Mesodermal cell (in vitro differentiated cells): ENCODE data around the gene AKAP12.
"Not testable (repeated sequence)": the region's sequence is repeated elsewhere in the genome, so short reads cannot be mapped to it uniquely, and the experiment has no call there.

ENCODE experiments used
- H3K27ac ChIP-seq: 2 replicates; pipeline ENCODE4 v1.7.0; 2013; ENCODE audit warnings: mild to moderate bottlenecking, low read depth, low read length, moderate library complexity; ENCODE audit not compliant: severe bottlenecking
- H3K36me3 ChIP-seq: 2 replicates; pipeline ENCODE4 v1.7.1; 2013; ENCODE audit warnings: mild to moderate bottlenecking, low read length, moderate library complexity; ENCODE audit not compliant: control insufficient read depth, insufficient read depth
- H3K4me1 ChIP-seq: one replicate; pipeline ENCODE4 v1.7.1; 2013; ENCODE audit warnings: mild to moderate bottlenecking, low read length; ENCODE audit not compliant: insufficient read depth, control insufficient read depth, poor library complexity, severe bottlenecking
- H3K4me3 ChIP-seq: 2 replicates; pipeline ENCODE4 v1.7.0; 2013; ENCODE audit warnings: low read length, control low read depth, mild to moderate bottlenecking; ENCODE audit not compliant: insufficient read depth, poor library complexity, severe bottlenecking; ENCODE audit errors: extremely low read depth
- H3K9me3 ChIP-seq: 2 replicates; pipeline ENCODE4 v1.7.1; 2013; ENCODE audit warnings: mild to moderate bottlenecking, low read length, moderate library complexity; ENCODE audit not compliant: control insufficient read depth
- WGBS, 2 experiments: methylation state at CpG; one replicate each; pipeline ENCODE4 v1.1.5; 2013; ENCODE audit warnings: missing lambda C conversion rate in 2 of 2; ENCODE audit not compliant: insufficient coverage in 2 of 2; 5-methylcytosine and 5-hydroxymethylcytosine counted together

The AKAP12 gene

DNA sequence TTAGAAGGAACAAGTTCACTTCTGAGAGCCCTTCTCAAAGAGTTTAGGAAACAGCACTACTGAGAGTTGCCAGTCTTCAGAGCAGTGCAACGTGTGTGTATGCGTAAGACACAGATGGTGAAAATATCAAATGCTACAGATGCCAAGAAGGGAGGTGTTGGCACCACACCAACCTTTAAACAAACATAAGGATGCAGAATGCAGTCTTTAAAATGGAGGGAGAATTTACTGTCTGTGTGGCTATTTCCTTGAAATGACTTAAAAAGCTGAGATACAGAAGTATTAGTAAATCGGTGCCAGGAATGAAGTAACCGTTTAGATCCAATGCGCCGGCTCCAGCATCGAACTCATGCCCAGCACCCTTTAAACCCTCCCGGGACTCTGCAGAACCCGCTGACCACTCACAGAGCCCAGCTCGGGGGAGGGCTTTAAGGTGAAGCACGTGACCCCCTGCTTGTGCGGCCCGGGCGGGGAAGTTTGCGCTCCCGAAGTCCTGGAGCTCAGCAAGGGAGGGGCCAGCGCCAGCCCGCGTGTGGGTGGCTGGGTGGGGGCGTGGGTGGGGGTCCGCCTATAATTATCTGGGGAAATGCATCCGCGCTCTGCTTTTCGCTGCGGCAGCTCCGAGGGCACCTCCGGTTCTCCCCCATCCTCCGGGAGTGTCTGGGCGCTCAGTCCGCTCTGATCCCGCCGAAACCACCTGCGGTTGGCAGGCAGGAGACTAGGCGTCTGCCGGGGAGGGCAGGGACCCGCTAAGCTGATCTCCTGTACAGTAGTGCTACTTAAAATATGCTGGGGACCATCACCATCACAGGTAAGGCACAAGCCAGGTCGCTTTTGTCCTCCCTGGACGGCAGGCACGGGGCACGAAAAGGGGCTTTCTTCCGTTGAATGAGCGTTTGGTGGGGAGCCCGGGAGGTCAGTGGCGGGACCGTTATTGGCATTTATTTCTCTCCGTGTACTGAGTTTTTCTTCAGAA lies 85.6 kb downstream of the AKAP12 start:
- peaks cover 28% of the 10 kb centered on the region for H3K4me1 ChIP-seq
- 45 to 50% methylated on average over 22 to 34 of the region's 46 CpGs for WGBS, 2 experiments
- H3K4me3 ChIP-seq = peak overlapping the region; percentile 29
- H3K36me3 ChIP-seq = peaks cover 54% of the 10 kb centered on the region
- no peak overlapping the region for H3K27ac ChIP-seq
- no peaks in the 10 kb centered on the region for H3K9me3 ChIP-seq

DNA sequence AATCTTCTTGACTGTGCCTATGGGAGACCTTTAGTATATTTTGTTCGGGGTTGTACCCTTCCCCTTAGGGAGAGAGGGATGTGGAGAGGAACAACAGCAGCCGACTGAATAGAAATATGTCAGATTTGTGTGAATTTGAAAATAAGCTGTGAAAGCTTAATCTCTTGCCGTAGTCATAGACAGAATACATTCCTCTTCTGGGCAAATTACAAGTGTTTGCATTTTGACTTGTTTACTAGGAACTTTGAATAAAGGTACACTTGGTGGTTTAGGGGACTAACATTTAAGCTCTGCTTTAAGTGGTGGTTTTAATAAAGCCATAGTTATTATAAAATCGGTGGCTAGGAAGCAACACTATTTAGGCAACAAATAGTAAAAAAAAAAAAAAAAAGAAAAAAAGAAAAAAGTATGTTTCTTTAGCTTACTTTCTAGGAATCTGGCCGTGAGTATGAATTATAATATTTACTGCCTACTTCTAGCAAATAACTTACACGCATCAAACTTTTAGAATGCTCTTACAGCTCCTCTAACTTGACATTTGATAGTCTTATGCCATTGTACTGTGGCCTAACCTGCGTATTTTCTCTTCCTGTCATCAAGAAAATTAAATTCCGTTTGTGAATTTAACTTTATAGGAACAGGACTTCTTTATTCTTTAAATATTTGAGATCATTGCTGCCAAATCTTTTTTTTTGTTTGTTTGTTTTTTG lies 86.5 kb downstream of the AKAP12 start:
- Histone ChIP-seq H3K9me3 (no peaks in the 10 kb centered on the region), H3K36me3 (peaks cover 47% of the 10 kb centered on the region), H3K27ac (no peak overlapping the region), H3K4me1 (peaks cover 28% of the 10 kb centered on the region), H3K4me3 (no peak overlapping the region)
- WGBS, 2 experiments = 78 to 100% methylated on average over 2 to 3 of the region's 8 CpGs

DNA sequence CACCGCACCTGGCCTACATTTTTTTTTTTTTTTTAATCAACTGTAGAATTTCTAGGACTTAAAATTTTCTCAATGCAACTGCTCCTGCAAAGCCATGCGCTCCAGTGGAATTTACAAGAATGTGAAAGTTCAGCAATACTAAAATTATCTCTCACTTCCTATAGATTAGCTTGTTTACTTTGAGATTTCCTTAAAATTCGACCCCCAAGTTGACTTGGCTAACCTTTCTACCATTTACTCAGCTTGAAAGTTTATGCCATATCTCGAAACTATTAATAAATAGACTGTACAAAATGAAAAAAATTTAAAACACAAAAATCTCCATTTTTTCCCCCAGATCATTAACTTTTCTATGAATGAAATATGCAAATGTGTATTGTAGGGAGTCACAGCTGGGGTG lies 87.3 kb downstream of the AKAP12 start:
- H3K4me3 ChIP-seq = no peak overlapping the region
- 67 to 100% methylated on average over 1 of the region's 4 CpGs for WGBS, 2 experiments
- no peak overlapping the region for H3K27ac ChIP-seq
- H3K9me3 ChIP-seq = no peaks in the 10 kb centered on the region
- H3K36me3 ChIP-seq = peaks cover 51% of the 10 kb centered on the region
- peaks cover 28% of the 10 kb centered on the region for H3K4me1 ChIP-seq

DNA sequence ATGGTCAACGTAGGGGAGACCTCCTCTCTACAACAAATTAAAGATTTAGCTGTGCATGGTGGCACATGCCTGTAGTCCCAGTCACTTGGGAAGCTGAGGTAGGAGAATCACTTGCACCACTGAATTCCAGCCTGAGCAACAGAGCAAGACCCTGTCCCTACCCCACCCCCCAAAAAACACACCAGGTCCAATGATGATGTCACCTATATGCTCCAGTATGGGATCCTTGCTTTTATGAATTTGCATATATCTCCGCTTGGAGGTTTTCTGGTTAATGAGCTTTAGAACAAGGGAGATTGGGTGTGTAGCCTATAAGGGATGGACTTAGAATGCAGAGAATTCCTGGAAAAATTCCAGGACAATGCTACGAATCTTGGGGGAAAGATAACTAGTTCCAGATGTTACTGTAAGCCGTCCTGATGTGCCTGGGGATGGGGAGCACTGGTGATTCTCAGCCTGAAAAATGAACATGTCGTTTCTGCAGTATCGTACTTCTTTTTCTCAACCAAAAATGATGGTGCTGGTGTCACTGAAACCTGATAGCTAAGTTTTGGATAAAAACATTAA lies 90.4 kb downstream of the AKAP12 start:
- Histone ChIP-seq H3K27ac (no peak overlapping the region), H3K36me3 (peaks cover 51% of the 10 kb centered on the region), H3K4me1 (peaks cover 11% of the 10 kb centered on the region), H3K9me3 (no peaks in the 10 kb centered on the region), H3K4me3 (no peak overlapping the region)
- WGBS, 2 experiments = 88 to 89% methylated on average over 4 of the region's 6 CpGs

DNA sequence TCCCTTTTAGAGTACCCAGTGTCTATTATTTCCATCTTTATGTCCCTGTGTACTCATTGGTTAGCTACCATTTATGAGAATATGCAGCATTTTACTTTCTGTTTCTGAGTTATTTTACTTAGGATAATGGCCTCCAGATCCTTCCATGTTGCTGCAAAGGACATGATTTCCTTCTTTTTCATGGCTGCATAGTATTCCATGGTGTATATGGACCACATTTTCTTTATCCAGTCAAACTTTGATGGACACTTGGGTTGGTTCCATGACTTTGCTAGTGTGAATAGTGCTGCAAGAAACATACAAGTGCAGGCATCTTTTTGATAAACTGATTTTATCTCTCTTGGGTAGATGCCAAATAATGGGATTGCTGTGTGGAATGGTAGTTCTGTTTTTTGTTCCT lies 96.2 kb downstream of the AKAP12 start:
- no peak overlapping the region for H3K4me3 ChIP-seq
- peaks cover 2% of the 10 kb centered on the region for H3K4me1 ChIP-seq
- H3K9me3 ChIP-seq = no peaks in the 10 kb centered on the region
- peaks cover 74% of the 10 kb centered on the region for H3K36me3 ChIP-seq
- no peak overlapping the region for H3K27ac ChIP-seq

DNA sequence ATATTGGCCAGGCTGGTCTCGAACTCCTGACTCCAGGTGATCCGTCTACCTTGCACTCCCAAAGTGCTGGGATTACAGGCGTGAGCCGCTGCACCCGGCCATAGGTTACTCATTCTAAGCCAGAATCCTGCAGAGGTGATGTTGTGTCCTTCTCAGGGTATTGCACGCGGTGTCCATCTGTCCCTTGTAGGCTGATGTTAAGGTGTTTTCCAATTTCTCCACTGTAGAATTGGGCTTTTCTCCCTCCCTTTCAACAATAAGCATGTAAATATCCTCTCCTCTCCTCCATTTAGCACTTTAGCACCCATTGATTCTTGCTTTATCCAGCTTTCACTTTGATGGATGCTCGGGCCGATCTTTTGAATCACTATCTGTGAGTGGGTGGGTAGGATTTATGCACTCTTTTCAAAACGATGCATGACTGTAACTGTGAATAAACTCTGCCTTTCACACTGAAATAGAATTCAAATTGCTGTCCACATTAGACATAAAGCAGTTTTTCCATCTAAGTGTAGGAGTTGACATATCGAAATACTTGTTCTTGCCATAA lies 99.0 kb downstream of the AKAP12 start:
- H3K4me3 ChIP-seq = no peak overlapping the region
- H3K27ac ChIP-seq = no peak overlapping the region
- no peaks in the 10 kb centered on the region for H3K9me3 ChIP-seq
- 79 to 95% methylated on average over 6 to 7 of the region's 11 CpGs for WGBS, 2 experiments
- H3K36me3 ChIP-seq = peaks cover 82% of the 10 kb centered on the region
- peaks cover 3% of the 10 kb centered on the region for H3K4me1 ChIP-seq

DNA sequence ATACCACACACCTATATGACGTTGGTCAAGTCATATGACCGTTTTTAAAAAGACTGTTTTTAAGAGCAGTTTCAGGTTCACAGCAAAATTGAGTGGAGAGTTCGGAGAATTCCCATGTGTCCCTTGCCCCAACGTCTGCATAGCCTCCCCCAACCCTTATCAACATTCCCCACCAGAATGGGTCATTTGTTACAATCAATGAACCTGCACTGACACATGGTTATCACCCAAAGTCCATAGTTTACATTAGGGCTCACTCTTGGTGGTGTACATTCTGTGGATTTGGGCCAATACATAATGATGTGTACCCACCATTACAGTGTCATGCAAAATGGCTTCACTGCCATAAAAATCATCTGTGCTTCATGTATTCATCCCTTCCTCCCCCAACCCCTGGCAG lies 99.6 kb downstream of the AKAP12 start:
- Histone ChIP-seq H3K36me3 (peaks cover 81% of the 10 kb centered on the region), H3K4me3 (no peak overlapping the region), H3K4me1 (peaks cover 3% of the 10 kb centered on the region), H3K9me3 (no peaks in the 10 kb centered on the region), H3K27ac (no peak overlapping the region)
- 89 to 94% methylated on average over 3 of the region's 4 CpGs for WGBS, 2 experiments

DNA sequence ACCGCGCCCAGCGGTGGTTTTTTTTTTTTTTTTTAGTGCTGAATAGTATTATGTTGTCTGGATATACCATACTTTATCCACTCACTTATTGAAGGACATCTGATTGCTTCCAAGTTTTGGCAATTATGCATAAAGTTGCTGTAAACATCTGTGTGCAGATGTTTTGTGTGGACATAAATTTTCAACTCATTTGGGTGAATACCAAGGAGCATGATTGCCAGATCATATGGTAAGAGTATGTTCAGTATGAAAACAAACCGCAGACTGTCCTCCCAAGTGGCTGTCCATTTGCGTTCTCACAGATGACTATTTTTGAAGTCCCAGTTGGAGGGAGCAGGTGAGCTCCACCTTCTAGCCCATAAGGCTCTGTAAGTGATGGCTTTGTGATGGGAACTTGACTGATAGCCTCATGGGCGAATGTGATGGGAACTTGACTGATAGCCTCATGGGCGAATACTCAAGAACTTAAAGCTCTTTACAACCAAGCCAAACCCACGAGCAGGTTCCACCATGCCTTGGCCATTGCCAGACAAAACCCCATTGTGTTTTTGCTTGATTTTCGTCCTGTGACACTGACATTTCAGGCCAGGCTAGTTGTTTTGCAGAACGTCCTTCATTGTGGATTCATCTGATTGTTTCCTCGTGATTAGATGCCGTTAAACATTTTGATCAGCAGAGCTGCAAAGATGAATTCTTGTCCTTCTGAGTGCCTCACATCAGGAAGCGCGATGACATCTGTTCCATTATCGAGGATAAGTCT lies 100.6 kb downstream of the AKAP12 start:
- WGBS, 2 experiments = 92 to 98% methylated on average over 10 of the region's 15 CpGs
- H3K36me3 ChIP-seq = peaks cover 83% of the 10 kb centered on the region
- H3K27ac ChIP-seq = no peak overlapping the region
- peaks cover 3% of the 10 kb centered on the region for H3K4me1 ChIP-seq
- no peaks in the 10 kb centered on the region for H3K9me3 ChIP-seq
- no peak overlapping the region for H3K4me3 ChIP-seq

DNA sequence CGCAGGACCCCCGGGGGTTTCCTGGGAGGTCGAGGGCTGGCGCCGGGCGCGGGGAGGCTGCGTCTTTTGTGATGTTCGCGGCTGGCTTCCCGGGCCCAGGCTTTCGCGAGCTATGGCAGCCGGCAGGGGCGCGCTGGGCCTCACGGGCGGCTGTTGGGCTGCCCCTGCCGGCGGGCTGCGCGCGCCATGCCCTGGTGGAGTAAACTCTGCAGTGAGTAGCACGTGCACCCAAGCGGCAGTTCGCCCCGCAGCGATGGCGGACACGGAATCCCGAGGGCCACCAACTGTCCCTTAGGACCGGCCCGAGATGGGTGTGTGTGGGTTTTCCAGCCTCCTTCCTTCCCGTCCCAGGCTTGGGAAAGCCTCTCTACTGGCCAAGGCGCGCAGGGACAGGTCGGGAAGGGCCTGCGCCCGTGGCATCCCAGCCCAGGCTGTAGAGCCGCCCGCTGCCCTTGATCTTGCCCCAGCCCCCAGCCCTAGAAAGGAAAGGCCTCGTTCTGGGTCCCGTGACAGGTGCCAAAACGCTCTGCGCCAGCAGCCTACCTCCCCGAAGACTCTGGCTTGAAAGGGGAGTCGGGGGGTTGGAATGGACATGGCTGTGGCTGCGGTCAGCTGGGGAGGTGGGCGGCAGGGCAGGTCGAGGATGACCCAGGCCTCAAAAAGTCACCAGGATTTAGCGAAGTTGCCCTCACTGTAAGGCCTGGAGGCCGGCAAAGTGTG lies 101.9 kb downstream of the AKAP12 start:
- Histone ChIP-seq H3K27ac (no peak overlapping the region), H3K4me1 (peaks cover 3% of the 10 kb centered on the region), H3K36me3 (peaks cover 80% of the 10 kb centered on the region), H3K4me3 (no peak overlapping the region), H3K9me3 (no peaks in the 10 kb centered on the region)
- WGBS, 2 experiments = 95 to 97% methylated on average over 33 to 51 of the region's 52 CpGs

DNA sequence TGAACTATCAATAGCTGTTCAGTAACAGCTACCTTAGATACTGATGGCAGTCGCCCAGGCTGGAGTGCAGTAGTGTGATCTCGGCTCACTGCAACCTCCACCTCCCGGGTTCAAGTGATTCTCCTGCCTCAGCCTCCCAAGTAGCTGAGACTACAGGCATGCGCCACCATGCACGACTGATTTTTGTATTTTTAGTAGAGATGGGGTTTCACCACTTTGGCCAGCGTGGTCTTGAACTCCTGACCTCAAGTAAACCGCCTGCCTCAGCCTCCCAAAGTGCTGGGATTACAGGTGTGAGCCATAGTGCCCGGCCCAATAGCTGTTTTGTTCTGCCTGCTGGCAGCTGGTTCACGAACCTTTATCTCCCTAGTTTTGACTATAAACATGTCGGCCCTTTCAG lies 103.0 kb downstream of the AKAP12 start:
- peaks cover 79% of the 10 kb centered on the region for H3K36me3 ChIP-seq
- H3K9me3 ChIP-seq, H3K4me1 ChIP-seq, H3K27ac ChIP-seq, H3K4me3 ChIP-seq: not testable (repeated sequence)
- 87 to 95% methylated on average over 6 to 8 of the region's 10 CpGs for WGBS, 2 experiments
